ENCODE data around the gene CREBL2.
A peak's percentile ranks its signal among the peaks of the same experiment; 100 is the strongest.

The CREBL2 gene

DNA sequence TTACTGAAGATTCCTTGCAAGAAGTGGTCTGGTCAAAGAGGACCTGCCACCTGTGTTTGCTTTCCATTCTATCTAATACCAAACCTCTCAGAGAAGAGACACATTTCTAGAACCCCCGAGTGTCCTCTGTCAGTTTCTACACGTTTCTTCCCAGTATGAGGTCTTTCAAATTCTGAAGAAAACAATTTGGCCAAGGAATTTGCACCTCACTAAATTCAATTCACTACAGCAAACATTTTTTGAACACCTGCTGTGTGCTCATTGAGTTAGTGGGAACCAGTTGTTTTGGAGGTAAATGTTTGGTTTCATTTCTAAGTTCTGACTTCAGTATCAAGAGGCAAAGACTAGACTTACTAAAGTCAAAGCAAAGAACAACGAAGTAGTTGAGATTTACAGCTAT, 64.9 kb downstream of the CREBL2 start:
- peaks cover 8% of the 10 kb centered on the region for H3K4me1 ChIP-seq
- H3K36me3 ChIP-seq: no peaks in the 10 kb centered on the region
- H3K9me3 ChIP-seq: no peaks in the 10 kb centered on the region
- TF ChIP-seq, protein P1, sequence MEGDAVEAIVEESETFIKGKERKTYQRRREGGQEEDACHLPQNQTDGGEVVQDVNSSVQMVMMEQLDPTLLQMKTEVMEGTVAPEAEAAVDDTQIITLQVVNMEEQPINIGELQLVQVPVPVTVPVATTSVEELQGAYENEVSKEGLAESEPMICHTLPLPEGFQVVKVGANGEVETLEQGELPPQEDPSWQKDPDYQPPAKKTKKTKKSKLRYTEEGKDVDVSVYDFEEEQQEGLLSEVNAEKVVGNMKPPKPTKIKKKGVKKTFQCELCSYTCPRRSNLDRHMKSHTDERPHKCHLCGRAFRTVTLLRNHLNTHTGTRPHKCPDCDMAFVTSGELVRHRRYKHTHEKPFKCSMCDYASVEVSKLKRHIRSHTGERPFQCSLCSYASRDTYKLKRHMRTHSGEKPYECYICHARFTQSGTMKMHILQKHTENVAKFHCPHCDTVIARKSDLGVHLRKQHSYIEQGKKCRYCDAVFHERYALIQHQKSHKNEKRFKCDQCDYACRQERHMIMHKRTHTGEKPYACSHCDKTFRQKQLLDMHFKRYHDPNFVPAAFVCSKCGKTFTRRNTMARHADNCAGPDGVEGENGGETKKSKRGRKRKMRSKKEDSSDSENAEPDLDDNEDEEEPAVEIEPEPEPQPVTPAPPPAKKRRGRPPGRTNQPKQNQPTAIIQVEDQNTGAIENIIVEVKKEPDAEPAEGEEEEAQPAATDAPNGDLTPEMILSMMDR (IDR thresholded peaks at IDR 0.05; ENCODE audit: low read depth, low read length): no peak
- no peaks in the 10 kb centered on the region for H3K27me3 ChIP-seq
- H3K4me3 ChIP-seq (ENCODE audit: low read depth, low read length): no peak overlapping the region
- no peak for DNase-seq

DNA sequence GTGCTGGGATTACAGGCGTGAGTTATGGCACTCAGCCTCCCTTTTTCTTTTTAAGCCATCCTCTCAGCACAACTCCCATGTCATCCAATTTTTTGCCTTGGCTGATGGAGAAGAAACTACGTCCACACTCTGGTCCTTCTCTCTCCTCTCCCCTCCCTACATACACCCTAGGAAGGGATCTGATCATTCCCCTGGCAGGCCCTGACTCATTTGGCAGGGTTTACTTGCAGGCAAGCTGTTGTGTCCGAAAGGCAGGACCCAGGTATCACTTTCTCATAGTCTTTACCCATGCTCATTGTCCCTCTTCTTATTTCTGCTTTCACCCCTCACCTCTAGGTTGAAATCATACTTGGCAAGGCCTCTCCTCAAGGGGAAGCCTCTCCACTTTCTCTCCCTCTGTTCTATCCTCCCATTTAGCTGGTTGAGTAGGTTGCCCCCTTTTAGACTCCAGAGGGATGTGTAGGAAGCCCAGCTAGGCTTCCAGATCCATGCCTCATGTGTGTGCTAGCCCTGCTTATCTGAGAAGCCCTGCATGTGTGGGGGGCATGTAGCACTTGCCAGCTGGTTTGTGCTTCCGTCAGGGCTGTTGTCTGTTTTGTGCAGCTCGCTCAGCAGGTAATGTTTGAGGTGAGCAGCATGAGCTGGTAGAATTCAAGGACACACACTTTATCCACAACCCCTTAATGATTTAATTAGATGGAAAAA, 69.5 kb downstream of the CREBL2 start:
- TF ChIP-seq, protein P1 (IDR thresholded peaks at IDR 0.05; ENCODE audit: low read depth, low read length): no peak
- DNase-seq: no peak
- no peaks in the 10 kb centered on the region for H3K9me3 ChIP-seq
- no peaks in the 10 kb centered on the region for H3K27me3 ChIP-seq
- H3K36me3 ChIP-seq: no peaks in the 10 kb centered on the region
- H3K4me3 ChIP-seq (ENCODE audit: low read depth, low read length): no peak overlapping the region
- peaks cover 17% of the 10 kb centered on the region for H3K4me1 ChIP-seq

DNA sequence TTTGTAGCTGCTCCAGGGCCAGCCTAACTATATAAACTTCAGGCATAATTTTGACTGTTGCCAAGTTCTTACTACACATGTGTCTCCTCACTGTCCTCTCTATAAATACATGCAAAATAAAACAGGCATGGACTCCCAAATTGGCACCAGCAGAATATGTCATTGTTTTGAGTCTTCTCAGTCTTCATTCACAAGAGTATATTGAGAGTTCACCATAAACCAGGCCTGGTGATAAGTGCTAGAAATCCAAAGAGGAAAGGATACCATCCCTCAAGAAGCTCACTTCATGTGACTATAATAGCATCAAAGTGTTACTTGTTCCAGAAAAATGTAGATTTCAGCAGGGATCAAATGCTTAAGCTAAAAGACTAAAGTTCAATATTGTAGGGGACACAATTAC, 70.6 kb downstream of the CREBL2 start:
- Histone ChIP-seq H3K36me3 (no peaks in the 10 kb centered on the region), H3K4me1 (peaks cover 11% of the 10 kb centered on the region), H3K9me3 (no peaks in the 10 kb centered on the region), H3K4me3 (ENCODE audit: low read depth, low read length) (no peak overlapping the region), H3K27me3 (no peaks in the 10 kb centered on the region)
- no peak for DNase-seq
- TF ChIP-seq, protein P1 (IDR thresholded peaks at IDR 0.05; ENCODE audit: low read depth, low read length): no peak

DNA sequence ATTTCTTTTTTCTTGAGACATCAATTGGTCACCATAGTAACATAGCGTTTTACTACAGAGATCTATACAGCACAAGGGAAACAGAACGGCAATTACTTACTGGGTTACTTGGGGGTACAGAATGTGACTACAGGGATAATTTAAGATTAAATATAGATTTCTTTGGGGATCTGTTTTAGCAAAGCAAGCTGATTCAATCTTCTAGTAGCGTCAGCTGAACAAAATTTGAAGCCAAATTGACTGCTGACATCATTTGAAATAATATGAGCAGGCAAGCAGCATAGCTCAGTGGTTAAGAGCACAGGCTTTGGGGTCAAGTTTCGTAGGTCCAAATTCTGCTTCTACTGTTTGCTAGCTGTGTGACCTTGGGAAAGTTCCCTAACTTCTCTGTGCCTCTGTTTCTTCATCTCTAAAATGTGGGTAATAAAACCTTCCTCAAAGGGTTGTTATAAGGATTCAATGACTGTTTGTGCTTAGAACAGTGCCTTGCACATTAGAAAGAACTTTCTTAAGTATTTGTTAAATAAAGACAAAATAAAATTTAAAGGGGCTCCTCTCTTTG, 71.5 kb downstream of the CREBL2 start:
- Histone ChIP-seq H3K4me1 (peaks cover 11% of the 10 kb centered on the region), H3K4me3 (ENCODE audit: low read depth, low read length) (peak overlapping the region; percentile 74), H3K27me3 (no peaks in the 10 kb centered on the region; the same call in 1 of the 2 replicates), H3K36me3 (no peaks in the 10 kb centered on the region), H3K9me3 (no peaks in the 10 kb centered on the region)
- TF ChIP-seq, protein P1 (IDR thresholded peaks at IDR 0.05; ENCODE audit: low read depth, low read length): no peak
- no peak for DNase-seq

DNA sequence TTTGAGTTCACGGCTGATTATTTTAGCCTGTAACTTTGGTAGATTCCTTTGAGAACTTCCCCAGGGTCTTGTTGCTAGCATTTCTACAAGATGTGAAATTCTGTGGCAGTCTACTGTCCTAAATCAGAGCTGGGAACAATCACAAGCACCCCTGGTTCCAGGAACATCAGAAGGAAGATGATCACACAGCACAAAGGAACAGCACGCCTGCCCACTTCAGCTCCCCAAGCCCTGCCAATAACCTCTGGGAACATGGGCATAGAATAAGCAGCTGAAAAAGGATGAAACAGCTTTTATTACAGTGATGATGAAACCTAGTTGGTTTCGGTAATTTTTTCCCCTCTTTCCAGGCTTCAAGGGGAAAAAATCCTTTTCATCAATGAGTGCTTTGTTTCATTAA, 72.0 kb downstream of the CREBL2 start:
- TF ChIP-seq, protein P1 (IDR thresholded peaks at IDR 0.05; ENCODE audit: low read depth, low read length): no peak
- peak overlapping the region; percentile 74 for H3K4me3 ChIP-seq (ENCODE audit: low read depth, low read length)
- no peaks in the 10 kb centered on the region for H3K36me3 ChIP-seq
- no peaks in the 10 kb centered on the region; the same call in 1 of the 2 replicates for H3K27me3 ChIP-seq
- peaks cover 11% of the 10 kb centered on the region for H3K4me1 ChIP-seq
- no peaks in the 10 kb centered on the region for H3K9me3 ChIP-seq
- DNase-seq: no peak
